NCI-H345 treated with DMSO at 0.1 percent for 48 hours (cell line): ENCODE data around the gene PIGW.

Experiments
- DNase-seq: peaks from one replicate; lab custom pipeline; 2025; ENCODE audit not compliant: unreplicated experiment; lab: John Stamatoyannopoulos, UW

Gene PIGW

GRCh38 chr17:36534840-36535668, at the start of gene PIGW, which contains the start of gene MYO19:
Gene PIGW (plus strand): TSS chr17:36534987. CDS start chr17:36537102, 2,115 bp downstream.
Gene MYO19 (minus strand): TSS chr17:36534868. CDS start chr17:36532538, 2,330 bp downstream.
- peak; percentile 80 for DNase-seq

GRCh38 chr17:36485027-36485426, 49.8 kb upstream of the PIGW start:
- no peak for DNase-seq

GRCh38 chr17:36485805-36486203, 49.0 kb upstream of the PIGW start:
- DNase-seq: no peak

- peak; percentile 95 for DNase-seq
Observed at GRCh38 chr17:36486204-36487194, 48.3 kb upstream of the PIGW start, which contains the start of gene ZNHIT3. Gene ZNHIT3 (plus strand): TSS chr17:36486681. CDS start chr17:36486700, 19 bp downstream.

GRCh38 chr17:36493956-36494355, 40.8 kb upstream of the PIGW start:
- DNase-seq: no peak

GRCh38 chr17:36494674-36495073, 40.1 kb upstream of the PIGW start:
- DNase-seq: no peak

GRCh38 chr17:36495076-36495578, 39.7 kb upstream of the PIGW start:
- DNase-seq: no peak

GRCh38 chr17:36496018-36496789, 38.6 kb upstream of the PIGW start:
- no peak for DNase-seq

GRCh38 chr17:36498155-36498554, 36.6 kb upstream of the PIGW start:
- DNase-seq: no peak

- DNase-seq: no peak
Observed at GRCh38 chr17:36498560-36499300, 36.1 kb upstream of the PIGW start.

- DNase-seq: no peak
Observed at GRCh38 chr17:36500745-36501225, 34.0 kb upstream of the PIGW start.

GRCh38 chr17:36501351-36501750, 33.4 kb upstream of the PIGW start:
- DNase-seq: no peak

- no peak for DNase-seq
Observed at GRCh38 chr17:36501963-36502362, 32.8 kb upstream of the PIGW start.

- DNase-seq: no peak
Observed at GRCh38 chr17:36503456-36504155, 31.2 kb upstream of the PIGW start.

- no peak for DNase-seq
Observed at GRCh38 chr17:36504156-36504545, 30.6 kb upstream of the PIGW start.

GRCh38 chr17:36505171-36505570, 29.6 kb upstream of the PIGW start:
- no peak for DNase-seq

- DNase-seq: no peak
Observed at GRCh38 chr17:36506249-36506826, 28.4 kb upstream of the PIGW start.

- DNase-seq: no peak
Observed at GRCh38 chr17:36506831-36507230, 28.0 kb upstream of the PIGW start.

GRCh38 chr17:36507266-36507665, 27.5 kb upstream of the PIGW start:
- DNase-seq: no peak
